Mucosa of descending colon (tissue), 3 donors: Measurements from ENCODE around the gene GPR132. TPM values are rescaled to one million over a fixed set of nuclear protein-coding genes. Genes with fewer than 3 reads are reported as not detected.

ENCODE experiments used
- ATAC-seq: fragments of 200-7000 bp; cut with Tn5 transposase; one replicate; pipeline ENCODE4 v1.9.1; 2020; ENCODE audit warnings: mild to moderate bottlenecking, moderate library complexity
- DNase-seq, 3 donors: peaks; one replicate each; pipeline ENCODE4 v3.0.0-alpha.2; 2020
- H3K36me3 ChIP-seq: fragments of 200-600 bp; one replicate; pipeline ENCODE4 v1.8.0; 2021; ENCODE audit warnings: low read depth, mild to moderate bottlenecking
- H3K4me1 ChIP-seq: fragments of 200-600 bp; one replicate; pipeline ENCODE4 v1.8.0; 2021; ENCODE audit warnings: low read depth, mild to moderate bottlenecking
- H3K4me3 ChIP-seq: fragments of 200-600 bp; one replicate; pipeline ENCODE4 v1.8.0; 2021; ENCODE audit warnings: mild to moderate bottlenecking
- H3K9me3 ChIP-seq: fragments of 200-600 bp; one replicate; pipeline ENCODE4 v1.8.0; 2021; ENCODE audit warnings: mild to moderate bottlenecking
- intact Hi-C, 2 donors: fragments of 100-400 bp; cut with DNase I in 1 of 2; cut with micrococcal nuclease in 1 of 2; formaldehyde crosslinking; loops; one replicate each; pipeline versions ENCODE4 v1.11.0 to v1.11.1; 2022; cut with DNase I, micrococcal nuclease
- total RNA-seq, 3 donors: library from RNA; stranded (reverse); fragmentation: NEBNext Ultra II Directional in 2 of 3; extraction: Animal tissue kit (Norgen Biotek cat#: 25700) in 2 of 3; gene quantifications; one replicate each; pipeline versions ENCODE4 v1.2.1 to v1.2.4, GENCODE V29; 2021 to 2023
- TF ChIP-seq, protein P1 (sequence below): fragments of 200-600 bp; IDR thresholded peaks from one replicate; pipeline ENCODE4 v1.8.0; 2022; ENCODE audit warnings: antibody characterized with exemption, mild to moderate bottlenecking
- donor health status: DM: no; HTN: no; CAD: no; lungs with moderate emphysema.
- donor health status: DM: no; HTN: no; CAD: no.
- donor health status: DM: no; HTN: yes; CAD: no.

The GPR132 gene
- total RNA-seq, 3 donors from 2014 or later: 1.7 to 4.0 (median 3.1) TPM

DNA sequence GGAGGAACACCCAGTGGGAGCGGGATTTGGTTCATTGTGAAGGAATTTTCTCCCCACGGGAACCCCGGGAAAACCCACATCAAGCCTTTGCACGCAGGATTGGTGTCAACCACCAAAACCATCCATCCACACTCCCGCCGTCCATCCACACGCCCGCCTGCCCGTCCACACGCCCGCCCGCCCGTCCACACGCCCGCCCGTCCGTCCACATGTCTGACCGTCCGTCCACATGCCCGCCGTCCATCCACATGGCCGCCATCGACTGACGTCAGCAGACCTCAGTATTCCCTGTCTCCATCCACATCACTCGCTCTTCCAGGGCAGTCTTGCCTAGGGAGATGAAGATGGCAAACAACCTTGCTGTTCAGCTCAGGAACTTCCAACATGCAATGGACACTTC lies 6.7 kb upstream of the GPR132 start:
- no peak for ATAC-seq
- peak in 1 of 3 donors; percentile 44 for DNase-seq
- Histone ChIP-seq H3K4me1 (no peaks in the 10 kb centered on the region), H3K36me3 (no peaks in the 10 kb centered on the region), H3K9me3 (no peaks in the 10 kb centered on the region), H3K4me3 (no peak overlapping the region)
- TF ChIP-seq, protein P1, sequence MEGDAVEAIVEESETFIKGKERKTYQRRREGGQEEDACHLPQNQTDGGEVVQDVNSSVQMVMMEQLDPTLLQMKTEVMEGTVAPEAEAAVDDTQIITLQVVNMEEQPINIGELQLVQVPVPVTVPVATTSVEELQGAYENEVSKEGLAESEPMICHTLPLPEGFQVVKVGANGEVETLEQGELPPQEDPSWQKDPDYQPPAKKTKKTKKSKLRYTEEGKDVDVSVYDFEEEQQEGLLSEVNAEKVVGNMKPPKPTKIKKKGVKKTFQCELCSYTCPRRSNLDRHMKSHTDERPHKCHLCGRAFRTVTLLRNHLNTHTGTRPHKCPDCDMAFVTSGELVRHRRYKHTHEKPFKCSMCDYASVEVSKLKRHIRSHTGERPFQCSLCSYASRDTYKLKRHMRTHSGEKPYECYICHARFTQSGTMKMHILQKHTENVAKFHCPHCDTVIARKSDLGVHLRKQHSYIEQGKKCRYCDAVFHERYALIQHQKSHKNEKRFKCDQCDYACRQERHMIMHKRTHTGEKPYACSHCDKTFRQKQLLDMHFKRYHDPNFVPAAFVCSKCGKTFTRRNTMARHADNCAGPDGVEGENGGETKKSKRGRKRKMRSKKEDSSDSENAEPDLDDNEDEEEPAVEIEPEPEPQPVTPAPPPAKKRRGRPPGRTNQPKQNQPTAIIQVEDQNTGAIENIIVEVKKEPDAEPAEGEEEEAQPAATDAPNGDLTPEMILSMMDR: no peak
- intact Hi-C loops: no loop called here

DNA sequence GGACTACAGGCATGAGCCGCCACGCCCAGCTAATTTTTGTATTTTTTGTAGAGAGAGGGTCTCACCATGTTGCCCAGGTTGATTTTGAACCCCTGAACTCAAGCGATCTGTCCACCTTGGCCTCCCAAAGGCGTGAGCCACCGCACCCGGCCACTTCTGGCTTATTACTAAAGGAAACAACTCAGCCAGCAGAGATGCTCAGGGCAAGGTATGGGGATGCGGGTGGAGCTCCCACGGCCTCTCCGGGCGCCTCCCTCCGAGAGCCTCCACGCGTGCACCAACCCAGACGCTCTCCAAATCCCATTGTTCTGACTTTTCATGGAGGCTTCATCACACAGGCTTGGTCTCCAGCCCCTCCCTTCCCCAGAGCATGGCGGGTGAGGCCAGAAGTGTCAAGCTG lies 6.1 kb upstream of the GPR132 start:
- TF ChIP-seq, protein P1: no peak
- no peaks in the 10 kb centered on the region for H3K9me3 ChIP-seq
- ATAC-seq (no peak), DNase-seq (peak in 1 of 3 donors; percentile 39)
- H3K36me3 ChIP-seq: no peaks in the 10 kb centered on the region
- no peaks in the 10 kb centered on the region for H3K4me1 ChIP-seq
- no peak overlapping the region for H3K4me3 ChIP-seq
- intact Hi-C loops: no loop called here

DNA sequence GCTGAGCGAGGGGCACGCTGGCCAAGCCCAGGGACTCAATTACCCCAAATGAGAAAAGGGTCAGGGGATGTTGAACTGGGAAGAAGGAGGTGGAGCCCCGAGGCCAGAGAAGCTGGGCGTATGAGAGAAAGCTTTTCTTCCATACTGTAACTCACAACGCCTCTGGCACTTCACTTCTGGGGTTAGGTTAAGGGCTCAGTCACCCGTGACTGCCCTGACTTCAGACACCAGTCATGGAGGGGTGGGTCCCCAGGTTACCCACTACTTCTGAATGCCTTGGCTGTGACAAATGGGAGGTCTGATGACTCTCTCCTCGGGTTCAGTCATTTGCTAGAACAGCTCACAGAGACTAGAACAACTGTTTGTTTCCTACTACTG lies 5.5 kb upstream of the GPR132 start:
- no peaks in the 10 kb centered on the region for H3K9me3 ChIP-seq
- intact Hi-C loops: no loop called here
- H3K4me1 ChIP-seq: no peaks in the 10 kb centered on the region
- TF ChIP-seq, protein P1: no peak
- ATAC-seq (no peak), DNase-seq (no peak)
- H3K4me3 ChIP-seq: no peak overlapping the region
- H3K36me3 ChIP-seq: no peaks in the 10 kb centered on the region

DNA sequence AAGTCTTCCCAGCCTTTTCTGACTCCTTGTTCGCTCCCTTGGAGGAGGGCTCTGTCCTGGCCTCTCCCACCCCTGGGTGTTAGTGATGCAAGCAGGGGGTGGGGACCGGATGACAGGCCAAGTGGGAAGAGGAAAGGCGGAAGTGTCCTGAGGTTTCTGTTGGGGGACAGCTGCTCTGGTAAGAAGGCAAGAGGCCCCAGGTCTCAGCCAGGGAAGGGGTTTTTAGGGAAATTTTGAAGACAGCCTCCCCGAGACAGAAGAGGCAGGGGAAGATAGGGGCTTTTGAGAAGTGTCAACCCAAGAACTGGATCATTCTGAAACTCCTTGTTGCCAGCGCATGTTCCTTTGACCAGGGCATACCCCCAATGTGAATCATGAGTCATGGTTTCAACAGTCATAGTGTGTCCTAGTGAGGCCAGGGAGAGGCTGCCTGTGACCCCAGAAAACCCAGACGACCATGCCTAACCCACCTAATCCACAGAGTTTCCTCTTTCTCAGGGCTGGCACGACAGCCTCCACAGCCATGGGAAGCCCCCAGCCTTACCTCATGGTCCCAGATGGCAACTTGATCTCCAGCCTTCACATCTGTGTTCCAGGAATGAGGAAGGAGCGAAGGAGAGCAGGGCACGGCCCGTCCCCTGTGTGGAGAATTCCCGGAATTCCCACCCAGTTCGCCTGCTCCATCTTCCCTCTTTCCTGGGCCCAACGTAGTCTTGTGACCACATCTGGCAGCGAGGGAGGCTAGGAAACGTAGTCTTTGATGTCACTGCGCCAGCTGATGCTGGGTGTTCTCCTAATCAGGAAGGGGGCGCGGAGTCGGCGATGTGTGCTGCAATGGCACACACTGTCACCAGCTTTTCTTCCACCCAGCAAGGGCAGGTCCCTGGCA lies 4.9 kb upstream of the GPR132 start:
- no peaks in the 10 kb centered on the region for H3K4me1 ChIP-seq
- ATAC-seq: no peak
- H3K9me3 ChIP-seq: no peaks in the 10 kb centered on the region
- TF ChIP-seq, protein P1: no peak
- no peaks in the 10 kb centered on the region for H3K36me3 ChIP-seq
- no peak overlapping the region for H3K4me3 ChIP-seq
- DNase-seq: peak in 2 of 3 donors; percentile 44 to 63
- intact Hi-C loops: no loop called here

DNA sequence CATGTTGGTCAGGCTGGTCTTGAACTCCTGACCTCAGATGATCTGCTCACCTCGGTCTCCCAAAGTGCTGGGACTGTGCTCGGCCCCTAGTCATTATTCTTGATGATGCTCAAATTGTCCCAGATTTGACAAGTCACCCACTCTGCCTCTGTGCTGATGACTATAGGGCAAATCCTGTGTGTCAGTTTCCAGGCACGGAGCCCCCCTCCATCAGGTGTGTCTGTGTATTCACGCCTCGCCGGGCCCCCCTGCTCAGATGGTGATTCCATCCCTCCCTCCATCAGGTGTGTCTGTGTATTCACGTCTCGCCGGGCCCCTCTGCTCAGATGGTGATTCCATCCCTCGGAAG lies 4.3 kb upstream of the GPR132 start:
- TF ChIP-seq, protein P1: no peak

More for the DNA sequence above, 4.3 kb upstream of the GPR132 start:
- intact Hi-C loops: no loop called here
- Histone ChIP-seq H3K4me3 (no peak overlapping the region), H3K4me1 (no peaks in the 10 kb centered on the region), H3K36me3 (no peaks in the 10 kb centered on the region), H3K9me3 (no peaks in the 10 kb centered on the region)
- DNase-seq: no peak
- ATAC-seq: no peak
